Type B pancreatic cell (in vitro differentiated cells): ENCODE data around the gene ADCK1. TPM values are rescaled to one million over a fixed set of nuclear protein-coding genes. Genes with fewer than 3 reads are reported as not detected.

Experiments
- DNase-seq: peaks from one replicate; pipeline ENCODE4 v3.0.0; 2021; ENCODE audit warnings: mixed read lengths; ENCODE audit not compliant: unreplicated experiment; ENCODE audit errors: extremely low spot score
- H3K27ac Mint-ChIP-seq: 2 replicates; pipeline ENCODE4 v1.8.0; 2021; ENCODE audit warnings: mild to moderate bottlenecking, mixed read lengths
- H3K27me3 Mint-ChIP-seq: 2 replicates; pipeline ENCODE4 v1.8.0; 2021; ENCODE audit warnings: mixed read lengths
- H3K36me3 Mint-ChIP-seq: 2 replicates; pipeline ENCODE4 v1.8.0; 2021; ENCODE audit warnings: mixed read lengths
- H3K4me1 Mint-ChIP-seq: one replicate; pipeline ENCODE4 v1.8.0; 2021; ENCODE audit warnings: mixed read lengths; ENCODE audit not compliant: unreplicated experiment
- H3K4me3 Mint-ChIP-seq: 2 replicates; pipeline ENCODE4 v1.8.0; 2021; ENCODE audit warnings: mild to moderate bottlenecking, mixed read lengths
- H3K9me3 Mint-ChIP-seq: 2 replicates; pipeline ENCODE4 v1.8.0; 2021; ENCODE audit warnings: mixed read lengths
- total RNA-seq: library from RNA; stranded (reverse); gene quantifications from 2 replicates; pipeline ENCODE4 v1.2.1, GENCODE V29; 2021; ENCODE audit warnings: low replicate concordance
- TF ChIP-seq, protein P1 (sequence below): fragments of 200-600 bp; sonication (generic); conservative IDR thresholded peaks from 2 replicates; pipeline ENCODE4 v1.5.0; 2021; ENCODE audit warnings: antibody characterized with exemption, mild to moderate bottlenecking

Gene ADCK1
- total RNA-seq, 1 donor from 2014 or later: 9.2 TPM

DNA sequence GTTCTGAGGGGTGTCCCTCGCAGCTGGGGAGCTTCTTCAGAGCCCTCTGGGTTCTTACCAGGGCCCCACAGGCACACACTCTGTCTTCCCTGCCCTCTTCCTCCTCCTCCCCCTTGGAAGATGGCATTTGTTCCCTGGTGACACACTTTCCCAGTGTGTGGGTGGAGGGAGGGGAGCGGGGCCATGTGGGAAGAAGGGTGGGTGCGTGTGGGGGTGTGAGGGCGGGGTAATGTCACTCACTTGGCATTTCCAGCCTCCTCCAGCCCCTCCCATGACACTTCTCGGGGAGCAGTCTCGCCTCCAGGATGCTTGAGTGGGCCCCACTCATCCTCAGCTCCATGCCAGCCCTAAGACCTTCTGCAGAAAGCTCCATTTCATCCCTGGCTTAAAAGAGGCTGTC is 61.3 kb downstream of the ADCK1 start:
- H3K27ac Mint-ChIP-seq: no peak overlapping the region
- no peak overlapping the region for H3K4me3 Mint-ChIP-seq
- H3K27me3 Mint-ChIP-seq: no peaks in the 10 kb centered on the region
- peaks cover 10% of the 10 kb centered on the region for H3K36me3 Mint-ChIP-seq
- H3K4me1 Mint-ChIP-seq: peaks cover 7% of the 10 kb centered on the region
- H3K9me3 Mint-ChIP-seq: no peaks in the 10 kb centered on the region
- TF ChIP-seq, protein P1, sequence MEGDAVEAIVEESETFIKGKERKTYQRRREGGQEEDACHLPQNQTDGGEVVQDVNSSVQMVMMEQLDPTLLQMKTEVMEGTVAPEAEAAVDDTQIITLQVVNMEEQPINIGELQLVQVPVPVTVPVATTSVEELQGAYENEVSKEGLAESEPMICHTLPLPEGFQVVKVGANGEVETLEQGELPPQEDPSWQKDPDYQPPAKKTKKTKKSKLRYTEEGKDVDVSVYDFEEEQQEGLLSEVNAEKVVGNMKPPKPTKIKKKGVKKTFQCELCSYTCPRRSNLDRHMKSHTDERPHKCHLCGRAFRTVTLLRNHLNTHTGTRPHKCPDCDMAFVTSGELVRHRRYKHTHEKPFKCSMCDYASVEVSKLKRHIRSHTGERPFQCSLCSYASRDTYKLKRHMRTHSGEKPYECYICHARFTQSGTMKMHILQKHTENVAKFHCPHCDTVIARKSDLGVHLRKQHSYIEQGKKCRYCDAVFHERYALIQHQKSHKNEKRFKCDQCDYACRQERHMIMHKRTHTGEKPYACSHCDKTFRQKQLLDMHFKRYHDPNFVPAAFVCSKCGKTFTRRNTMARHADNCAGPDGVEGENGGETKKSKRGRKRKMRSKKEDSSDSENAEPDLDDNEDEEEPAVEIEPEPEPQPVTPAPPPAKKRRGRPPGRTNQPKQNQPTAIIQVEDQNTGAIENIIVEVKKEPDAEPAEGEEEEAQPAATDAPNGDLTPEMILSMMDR: no peak
- DNase-seq: no peak

DNA sequence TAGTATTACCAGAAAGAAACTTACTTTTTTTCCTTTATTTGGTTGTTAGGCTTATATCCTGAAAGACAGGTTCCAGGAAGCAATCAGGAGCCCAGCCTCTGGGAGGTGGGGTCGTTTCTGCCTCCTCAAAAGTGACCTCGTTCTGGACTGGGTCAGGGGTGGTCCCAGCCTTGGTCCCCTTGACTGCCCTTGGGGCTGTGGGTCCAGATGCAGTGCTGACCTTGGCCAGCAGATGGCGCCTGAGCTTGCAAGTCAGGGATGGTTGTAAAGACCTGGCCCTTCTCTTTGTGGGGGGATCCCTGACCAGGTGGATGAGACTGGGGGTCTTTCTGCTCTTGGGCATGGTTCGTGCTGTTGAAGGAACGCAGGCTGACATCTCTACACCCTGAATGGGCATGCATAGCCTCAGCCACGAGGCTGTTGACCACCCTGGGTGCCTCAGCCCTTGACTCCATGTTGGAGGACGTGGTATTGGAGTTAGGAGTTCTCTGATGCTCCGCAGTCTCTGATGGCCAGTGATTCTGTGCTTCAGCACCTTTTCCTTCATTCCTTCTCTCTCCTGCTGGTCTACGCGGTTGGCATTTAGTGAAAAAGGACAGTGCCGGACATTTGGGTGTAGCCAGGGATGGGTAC is 62.4 kb downstream of the ADCK1 start:
- Mint-ChIP-seq H3K9me3 (no peaks in the 10 kb centered on the region), H3K4me1 (peaks cover 7% of the 10 kb centered on the region), H3K4me3 (no peak overlapping the region), H3K27me3 (no peaks in the 10 kb centered on the region), H3K27ac (no peak overlapping the region), H3K36me3 (peaks cover 10% of the 10 kb centered on the region)
- peak; percentile 83 for DNase-seq
- TF ChIP-seq, protein P1: peak; percentile 96

DNA sequence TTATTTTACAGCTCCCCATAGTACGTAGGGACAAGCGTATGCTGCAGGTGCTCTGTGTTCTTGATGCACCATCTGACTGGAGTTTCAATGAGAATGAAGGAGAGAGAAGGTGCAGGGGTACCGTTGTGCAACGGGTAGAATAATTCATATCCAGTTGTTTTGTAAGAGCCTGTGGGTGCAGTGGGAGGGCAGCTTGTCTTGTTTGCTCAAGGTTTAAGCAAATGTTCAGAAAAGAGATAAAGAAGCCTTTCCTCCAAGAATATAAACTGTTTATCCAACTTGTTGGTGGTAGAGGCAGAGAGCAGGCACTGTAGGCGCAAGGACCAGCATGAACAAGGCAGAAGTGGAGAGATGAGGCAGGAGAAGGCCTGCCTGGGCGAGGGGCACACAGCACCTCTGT is 64.2 kb downstream of the ADCK1 start:
- DNase-seq: no peak
- peaks cover 15% of the 10 kb centered on the region for H3K4me1 Mint-ChIP-seq
- H3K27ac Mint-ChIP-seq: no peak overlapping the region
- no peak overlapping the region for H3K4me3 Mint-ChIP-seq
- H3K9me3 Mint-ChIP-seq: no peaks in the 10 kb centered on the region
- TF ChIP-seq, protein P1: no peak
- no peaks in the 10 kb centered on the region for H3K27me3 Mint-ChIP-seq
- H3K36me3 Mint-ChIP-seq: peaks cover 10% of the 10 kb centered on the region

DNA sequence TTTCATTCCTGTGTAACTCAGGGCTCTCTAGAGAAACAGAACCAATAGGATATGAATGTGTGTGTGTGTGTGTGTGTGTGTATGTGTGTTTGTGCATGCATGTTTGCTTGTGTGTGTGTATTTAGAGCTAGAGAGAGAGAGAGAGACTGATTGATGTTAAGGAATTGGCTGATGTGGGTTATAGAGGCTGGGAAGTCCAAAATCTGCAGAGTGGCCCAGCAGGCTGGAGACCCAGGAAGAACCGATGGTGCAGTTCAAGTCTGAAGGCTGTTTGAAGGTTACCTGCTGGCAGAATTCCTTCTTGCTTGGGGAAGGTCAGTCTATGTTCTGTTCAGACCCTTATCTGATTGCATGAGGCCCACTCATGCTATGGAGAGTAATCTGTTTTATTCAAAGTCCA is 64.7 kb downstream of the ADCK1 start:
- Mint-ChIP-seq H3K27me3 (no peaks in the 10 kb centered on the region), H3K27ac (no peak overlapping the region), H3K4me3 (no peak overlapping the region), H3K4me1 (peaks cover 15% of the 10 kb centered on the region), H3K36me3 (peaks cover 10% of the 10 kb centered on the region), H3K9me3 (no peaks in the 10 kb centered on the region)
- no peak for DNase-seq
- TF ChIP-seq, protein P1: no peak

DNA sequence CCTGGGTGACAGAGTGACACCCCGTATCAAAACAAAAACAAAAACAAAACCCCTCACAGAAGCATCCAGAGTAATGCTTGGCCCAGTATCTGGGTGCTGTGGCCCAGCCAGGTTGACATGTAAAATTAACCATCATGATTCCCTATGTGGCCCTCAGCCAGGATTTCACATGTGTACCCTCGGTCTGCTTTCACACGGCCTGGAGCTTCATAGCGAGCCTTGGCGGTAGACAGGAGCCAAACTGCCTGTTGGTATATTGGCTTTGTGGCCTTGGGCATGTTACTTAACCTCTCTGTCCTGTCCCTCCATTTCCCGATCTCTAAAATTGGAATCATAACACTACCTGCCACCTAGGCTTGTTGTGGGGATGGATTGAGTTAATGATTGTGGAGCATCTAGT is 65.5 kb downstream of the ADCK1 start:
- Mint-ChIP-seq H3K4me3 (no peak overlapping the region), H3K27me3 (no peaks in the 10 kb centered on the region), H3K27ac (no peak overlapping the region), H3K36me3 (peaks cover 10% of the 10 kb centered on the region), H3K9me3 (no peaks in the 10 kb centered on the region), H3K4me1 (peaks cover 15% of the 10 kb centered on the region)
- TF ChIP-seq, protein P1: no peak
- DNase-seq: no peak
